GM12874 (cell line): ENCODE results near the gene FSHR.

Experiments
- TF ChIP-seq, protein P1 (sequence below): IDR thresholded peaks from 2 replicates; pipeline ENCODE4 v1.5.1; 2011; ENCODE audit warnings: low read depth, mild to moderate bottlenecking, control low read depth, low read length, moderate library complexity; ENCODE audit not compliant: insufficient read depth

Gene FSHR

DNA sequence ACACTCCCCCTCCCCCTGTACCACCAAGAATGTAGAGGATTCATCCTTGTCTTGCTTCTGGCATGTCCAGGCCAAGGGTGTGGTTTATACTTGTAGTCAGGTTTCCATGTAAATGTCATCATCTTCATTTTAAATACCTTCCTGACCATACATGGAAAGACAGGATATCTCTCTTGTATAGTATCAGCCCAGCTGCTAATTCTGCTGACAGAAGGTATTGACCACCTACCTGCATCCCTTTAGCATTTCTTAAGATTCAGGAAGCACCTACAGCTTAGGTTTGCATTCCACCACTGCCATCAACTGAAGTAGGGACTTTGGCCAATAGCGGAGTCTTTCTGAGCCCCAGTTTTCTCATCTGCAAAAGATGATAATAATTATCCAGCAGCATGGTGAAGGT, 22.9 kb upstream of the FSHR start:
- TF ChIP-seq, protein P1, sequence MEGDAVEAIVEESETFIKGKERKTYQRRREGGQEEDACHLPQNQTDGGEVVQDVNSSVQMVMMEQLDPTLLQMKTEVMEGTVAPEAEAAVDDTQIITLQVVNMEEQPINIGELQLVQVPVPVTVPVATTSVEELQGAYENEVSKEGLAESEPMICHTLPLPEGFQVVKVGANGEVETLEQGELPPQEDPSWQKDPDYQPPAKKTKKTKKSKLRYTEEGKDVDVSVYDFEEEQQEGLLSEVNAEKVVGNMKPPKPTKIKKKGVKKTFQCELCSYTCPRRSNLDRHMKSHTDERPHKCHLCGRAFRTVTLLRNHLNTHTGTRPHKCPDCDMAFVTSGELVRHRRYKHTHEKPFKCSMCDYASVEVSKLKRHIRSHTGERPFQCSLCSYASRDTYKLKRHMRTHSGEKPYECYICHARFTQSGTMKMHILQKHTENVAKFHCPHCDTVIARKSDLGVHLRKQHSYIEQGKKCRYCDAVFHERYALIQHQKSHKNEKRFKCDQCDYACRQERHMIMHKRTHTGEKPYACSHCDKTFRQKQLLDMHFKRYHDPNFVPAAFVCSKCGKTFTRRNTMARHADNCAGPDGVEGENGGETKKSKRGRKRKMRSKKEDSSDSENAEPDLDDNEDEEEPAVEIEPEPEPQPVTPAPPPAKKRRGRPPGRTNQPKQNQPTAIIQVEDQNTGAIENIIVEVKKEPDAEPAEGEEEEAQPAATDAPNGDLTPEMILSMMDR, result no peak

DNA sequence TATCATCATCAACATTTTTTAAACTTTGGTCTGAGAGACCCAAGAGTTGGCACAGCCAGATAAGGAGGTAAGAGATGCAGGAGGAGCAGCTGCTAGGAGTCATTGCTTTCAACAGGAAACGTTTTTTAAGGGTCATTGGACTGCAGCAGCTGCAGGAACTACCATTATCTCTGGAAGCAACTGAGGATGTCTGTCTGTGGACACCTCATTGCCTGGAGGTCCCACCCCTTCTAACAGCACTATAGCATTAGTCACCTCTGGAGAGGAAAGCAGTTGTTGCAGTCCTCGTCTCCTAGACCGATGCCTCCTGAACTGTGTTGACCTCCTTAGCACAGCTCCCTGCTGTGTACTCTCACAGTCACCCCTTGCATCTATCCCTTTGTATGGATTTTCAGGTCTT, 21.5 kb upstream of the FSHR start:
- TF ChIP-seq, protein P1, result no peak

DNA sequence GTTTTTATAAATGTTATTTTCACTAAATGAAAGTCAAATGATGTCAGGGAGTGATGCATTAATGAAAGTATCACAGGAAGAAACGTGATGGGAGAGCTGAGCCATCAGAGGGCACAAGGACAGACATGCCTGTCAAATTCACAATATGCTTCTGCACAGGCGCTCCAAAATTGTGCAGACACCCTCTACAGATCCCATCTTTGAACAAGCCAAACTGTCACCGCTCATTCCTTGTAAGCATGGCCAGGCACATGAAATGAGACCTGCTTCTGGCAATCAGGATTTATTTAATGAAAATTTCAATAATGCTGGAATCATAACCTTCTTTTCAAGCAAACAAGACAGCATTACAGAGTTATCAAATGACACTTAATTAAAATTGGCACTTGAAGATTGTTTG, 20.4 kb upstream of the FSHR start:
- TF ChIP-seq, protein P1, result no peak

DNA sequence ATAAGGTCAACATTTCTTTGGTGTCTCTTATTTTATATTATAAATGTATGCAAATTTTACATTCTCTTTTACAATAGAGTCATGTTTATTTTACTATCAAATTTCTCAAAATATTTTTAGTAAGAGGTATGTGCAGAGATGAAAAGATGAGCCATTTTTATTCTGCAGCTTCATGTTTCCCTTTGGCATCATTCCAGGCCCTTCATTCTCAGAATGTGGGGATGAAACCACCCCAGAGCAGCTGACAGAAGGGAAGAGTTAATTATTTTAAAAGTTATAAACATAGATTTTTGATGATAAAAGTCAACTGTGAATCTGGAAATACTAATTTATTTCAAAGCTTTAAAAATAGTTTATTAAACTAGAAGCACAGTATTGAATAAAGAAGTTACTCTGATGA, 12.8 kb upstream of the FSHR start:
- TF ChIP-seq, protein P1, result no peak

DNA sequence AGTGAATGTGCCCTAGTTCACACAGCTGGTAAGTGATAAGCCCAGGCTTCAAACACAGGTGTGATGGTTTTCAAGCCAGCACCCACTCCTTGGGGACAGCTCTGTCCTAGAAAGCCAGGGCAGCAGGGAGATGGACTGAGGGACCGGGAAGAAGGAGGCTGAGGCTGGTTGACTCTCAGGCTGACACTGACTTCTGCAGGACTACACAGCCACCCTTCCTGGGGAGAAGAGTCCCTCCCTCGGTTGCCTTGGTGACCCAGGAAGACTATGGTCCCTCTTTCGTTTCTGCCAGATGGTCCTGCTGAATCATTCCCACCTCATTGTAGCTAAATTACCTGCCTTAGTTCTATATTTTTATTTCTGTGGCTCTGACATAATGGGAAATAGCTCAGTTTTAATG, 11.3 kb upstream of the FSHR start:
- TF ChIP-seq, protein P1, result no peak

DNA sequence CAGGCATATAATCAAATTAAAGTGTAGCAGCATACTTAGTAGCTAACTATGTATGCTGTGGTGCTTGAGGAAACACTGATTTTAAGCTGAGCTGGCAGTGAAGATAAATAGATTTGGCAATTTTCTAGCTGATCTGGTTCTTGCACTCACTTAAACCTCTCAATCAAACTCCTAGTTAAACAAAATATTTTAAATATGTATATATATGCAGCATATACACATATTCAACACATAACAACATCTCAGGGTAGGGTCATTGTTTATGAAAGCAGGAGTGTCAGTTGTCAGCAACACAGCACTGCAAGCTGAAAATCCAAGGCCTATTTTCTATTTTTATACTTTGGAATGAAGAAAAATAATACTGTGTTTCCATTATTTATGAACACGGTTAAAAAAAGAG, 10.4 kb upstream of the FSHR start:
- TF ChIP-seq, protein P1, result no peak

DNA sequence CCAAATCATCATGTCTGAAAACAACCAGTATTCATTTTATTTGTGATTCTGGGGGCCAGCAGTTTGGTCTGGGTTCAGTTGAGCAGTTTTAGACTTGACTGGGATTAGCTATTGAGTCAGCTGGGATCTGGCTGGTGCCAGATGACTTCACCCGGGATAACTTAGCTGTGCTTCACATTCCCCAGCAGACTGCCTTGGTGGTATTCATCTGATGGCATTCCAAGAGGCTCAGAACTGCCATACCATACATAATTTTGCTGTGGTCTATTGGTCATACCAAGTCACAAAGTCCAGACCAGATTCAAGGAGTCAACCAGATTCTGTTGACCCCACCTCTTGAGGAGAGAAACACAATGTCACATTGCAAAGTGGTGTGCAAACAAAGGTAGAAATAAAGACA, 7.8 kb upstream of the FSHR start:
- TF ChIP-seq, protein P1, result no peak

DNA sequence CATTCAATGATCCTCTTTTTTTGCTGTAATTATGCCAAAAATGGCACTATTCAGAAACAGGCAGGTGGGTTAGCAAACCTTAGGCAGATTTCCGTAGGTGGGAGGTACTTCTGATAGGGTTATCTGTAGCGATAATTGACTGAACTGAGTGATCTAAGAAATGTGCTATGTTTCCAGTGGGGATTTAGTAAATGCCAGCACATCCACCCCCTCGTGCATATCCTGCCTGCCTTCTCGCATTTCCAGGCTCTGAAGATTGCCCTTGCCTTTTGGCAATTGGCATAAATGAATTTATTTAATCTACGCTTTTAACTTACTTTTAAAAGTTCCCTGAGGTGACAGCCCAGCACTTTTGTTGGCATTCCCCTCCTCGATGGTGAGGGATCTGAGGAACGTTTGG, 576 bp upstream of the FSHR start:
- TF ChIP-seq, protein P1, result no peak
